Transverse colon (tissue), 4 donors: ENCODE data around the gene WDR64.

Experiments
- CTCF ChIP-seq, 5 experiments: fragments of 200-600 bp in 3 of 5; fragments of 450-650 bp in 2 of 5; sonication (generic) in 3 of 5; IDR thresholded peaks; 1 replicate in 2 of 5; 2 replicates in 3 of 5; pipeline ENCODE4 v1.5.1; 2016 to 2017; ENCODE audit warnings: antibody characterized with exemption in 5 of 5, inconsistent platforms in 3 of 5, mild to moderate bottlenecking in 2 of 5, moderate library complexity in 1 of 5
- EP300 ChIP-seq: sonication (generic); formaldehyde crosslinking; IDR thresholded peaks from one replicate; pipeline ENCODE4 v1.6.1; 2017; ENCODE audit warnings: antibody characterized with exemption, low read depth
- POLR2AphosphoS5 ChIP-seq, 3 donors: sonication (generic); formaldehyde crosslinking; IDR thresholded peaks; one replicate each; pipeline ENCODE4 v1.6.1; 2016; ENCODE audit warnings: antibody characterized with exemption in 3 of 3

GRCh38 chr1:241611063-241611462, 41.0 kb upstream of the WDR64 start:
- TF ChIP-seq POLR2AphosphoS5 (IDR thresholded peaks at IDR 0.05) = no peak
- TF ChIP-seq CTCF (IDR thresholded peaks at IDR 0.05) = peak; percentile 67 to 82 (median 74)
- no peak for TF ChIP-seq EP300
